HL-60 (cell line): ENCODE measurements around the gene LCK.
A peak's percentile ranks its signal among the peaks of the same experiment; 100 is the strongest.

ENCODE experiments used
- DNase-seq, 2 experiments: peaks; one replicate each; pipeline ENCODE4 v3.0.0-alpha.2; 2010 to 2020; ENCODE audit warnings: low read depth in 1 of 2, low spot score in 1 of 2
- H3K27ac ChIP-seq: fragments of 250-450 bp; sonication (Bioruptor Pico); replicated peaks from 2 replicates; pipeline ENCODE4 v1.5.1; 2020; ENCODE audit warnings: mild to moderate bottlenecking, moderate library complexity
- H3K27me3 ChIP-seq: fragments of 250-450 bp; sonication (Bioruptor Pico); 2 replicates; pipeline ENCODE4 v1.5.1; 2021; ENCODE audit warnings: mild to moderate bottlenecking, moderate library complexity; ENCODE audit not compliant: insufficient read depth, poor library complexity, severe bottlenecking
- H3K4me3 ChIP-seq: replicated peaks from 2 replicates; pipeline ENCODE4 v1.5.1; 2011; ENCODE audit warnings: mild to moderate bottlenecking, control low read depth, low read length; ENCODE audit not compliant: insufficient read depth
- CTCF ChIP-seq: IDR thresholded peaks from one replicate; pipeline ENCODE4 v1.5.1; 2011; ENCODE audit warnings: low read length, control low read depth, inconsistent platforms; ENCODE audit not compliant: insufficient read depth
- GABPA ChIP-seq: IDR thresholded peaks from 2 replicates; pipeline ENCODE4 v1.6.1; 2012; ENCODE audit warnings: low read depth
- POLR2AphosphoS5 ChIP-seq: IDR thresholded peaks from 2 replicates; pipeline ENCODE4 v1.6.1; 2012; ENCODE audit warnings: low read depth
- REST ChIP-seq: IDR thresholded peaks from 2 replicates; pipeline ENCODE4 v1.6.1; 2012; ENCODE audit warnings: low read depth; ENCODE audit not compliant: insufficient replicate concordance
- SPI1 ChIP-seq: IDR thresholded peaks from 2 replicates; pipeline ENCODE4 v1.6.1; 2012; ENCODE audit warnings: low read depth, mild to moderate bottlenecking, borderline replicate concordance

The LCK gene

GRCh38 chr1:32334274-32334861 lies 83.3 kb downstream of the LCK start:
- Histone ChIP-seq H3K27ac (no peak overlapping the region), H3K4me3 (no peak overlapping the region), H3K27me3 (no peaks in the 10 kb centered on the region)
- no peak for DNase-seq
- no peak for TF ChIP-seq SPI1
- peak; percentile 43; the same call in 1 of the 2 replicates for TF ChIP-seq POLR2AphosphoS5
- TF ChIP-seq GABPA, result no peak
- TF ChIP-seq CTCF, result no peak
- TF ChIP-seq REST, result no peak

- TF ChIP-seq GABPA (no peak), SPI1 (no peak), REST (no peak), POLR2AphosphoS5 (no peak), CTCF (peak; percentile 19)
- peak; percentile 36 to 38 for DNase-seq
- Histone ChIP-seq H3K27ac (no peak overlapping the region), H3K27me3 (no peaks in the 10 kb centered on the region), H3K4me3 (peak overlapping the region; percentile 43)
Observed at GRCh38 chr1:32334864-32335534, 83.9 kb downstream of the LCK start.

GRCh38 chr1:32335535-32335789 lies 84.4 kb downstream of the LCK start:
- peak overlapping the region; percentile 43 for H3K4me3 ChIP-seq
- no peaks in the 10 kb centered on the region for H3K27me3 ChIP-seq
- DNase-seq, result no peak
- no peak overlapping the region for H3K27ac ChIP-seq
- TF ChIP-seq CTCF (no peak), POLR2AphosphoS5 (no peak), REST (no peak), SPI1 (no peak), GABPA (no peak)
